Measurements from ENCODE around the gene XPO6.

XPO6 gene

GRCh38 chr16:28167730-28168129 lies 44.0 kb downstream of the XPO6 start:
- no peak for TF ChIP-seq CTCF (IDR thresholded peaks at IDR 0.05; ENCODE audit: low read depth, low read length, missing control alignments)
- DNase-seq (ENCODE audit: extremely low read depth, low read depth): no peak
- no peak overlapping the region for H3K4me3 ChIP-seq (replicated peaks; ENCODE audit: low read depth, low read length)

- H3K4me3 ChIP-seq (replicated peaks; ENCODE audit: low read depth, low read length): no peak overlapping the region
- no peak for TF ChIP-seq CTCF (IDR thresholded peaks at IDR 0.05; ENCODE audit: low read depth, low read length, missing control alignments)
- DNase-seq (ENCODE audit: extremely low read depth, low read depth): no peak
Observed at GRCh38 chr16:28167221-28167620, 44.5 kb downstream of the XPO6 start.

- no peak overlapping the region for H3K4me3 ChIP-seq (replicated peaks; ENCODE audit: low read depth, low read length)
- DNase-seq (ENCODE audit: extremely low read depth, low read depth): no peak
- no peak for TF ChIP-seq CTCF (IDR thresholded peaks at IDR 0.05; ENCODE audit: low read depth, low read length, missing control alignments)
Observed at GRCh38 chr16:28166394-28167208, 45.2 kb downstream of the XPO6 start.

- no peak for DNase-seq (ENCODE audit: extremely low read depth, low read depth)
Observed at GRCh38 chr16:28165598-28165997, 46.2 kb downstream of the XPO6 start.

DNA sequence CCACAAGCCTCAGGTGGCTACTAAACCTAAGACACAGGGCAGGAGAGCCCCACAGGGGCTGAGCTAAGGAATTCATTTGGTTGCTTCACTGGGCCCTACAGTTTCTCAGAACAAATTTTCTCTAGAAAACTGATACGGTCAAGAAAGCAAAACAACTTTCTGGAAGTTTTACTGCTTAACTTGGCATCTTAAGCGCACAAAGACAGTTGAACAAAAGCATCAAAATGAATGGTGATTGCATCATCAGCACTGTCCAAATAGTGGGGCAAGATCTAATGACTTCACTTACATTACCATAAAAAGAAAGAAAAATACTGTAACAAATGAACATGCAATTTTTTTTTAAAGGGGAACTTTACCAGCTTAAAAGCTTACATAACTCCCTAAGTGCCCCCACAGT lies 47.6 kb downstream of the XPO6 start:
- no peak for TF ChIP-seq CTCF (IDR thresholded peaks at IDR 0.05; ENCODE audit: low read depth, low read length, missing control alignments)
- no peak for DNase-seq (ENCODE audit: extremely low read depth, low read depth)
- no peak overlapping the region for H3K4me3 ChIP-seq (replicated peaks; ENCODE audit: low read depth, low read length)

More at GRCh38 chr16:28165598-28165997, 46.2 kb downstream of the XPO6 start:
- no peak for TF ChIP-seq CTCF (IDR thresholded peaks at IDR 0.05; ENCODE audit: low read depth, low read length, missing control alignments)
- no peak overlapping the region for H3K4me3 ChIP-seq (replicated peaks; ENCODE audit: low read depth, low read length)

GRCh38 chr16:28163699-28164098 lies 48.1 kb downstream of the XPO6 start:
- no peak for DNase-seq (ENCODE audit: extremely low read depth, low read depth)
- TF ChIP-seq CTCF (IDR thresholded peaks at IDR 0.05; ENCODE audit: low read depth, low read length, missing control alignments): no peak
- no peak overlapping the region for H3K4me3 ChIP-seq (replicated peaks; ENCODE audit: low read depth, low read length)
